ENCODE results near the gene MS4A10.

DNA sequence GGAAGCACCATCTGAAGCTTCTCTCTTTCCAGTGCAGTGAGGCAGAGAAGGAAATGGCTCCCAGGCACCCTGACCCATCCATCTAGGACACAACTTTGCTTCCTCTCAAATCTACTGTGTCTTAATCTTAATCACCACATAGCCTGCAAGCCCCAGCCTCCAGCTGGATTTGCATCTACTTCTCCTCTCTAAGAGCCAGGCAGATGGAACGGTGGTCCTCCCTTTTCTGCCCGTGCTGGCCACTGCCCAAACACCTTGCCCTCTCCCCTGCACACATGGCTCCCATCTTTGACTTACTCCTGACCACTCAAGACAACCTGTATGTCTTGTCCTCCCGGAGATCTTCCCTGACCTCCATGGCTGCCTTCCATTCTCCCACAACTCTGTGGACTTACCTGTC, 7.4 kb downstream of the MS4A10 start:
- TF ChIP-seq, protein P1, sequence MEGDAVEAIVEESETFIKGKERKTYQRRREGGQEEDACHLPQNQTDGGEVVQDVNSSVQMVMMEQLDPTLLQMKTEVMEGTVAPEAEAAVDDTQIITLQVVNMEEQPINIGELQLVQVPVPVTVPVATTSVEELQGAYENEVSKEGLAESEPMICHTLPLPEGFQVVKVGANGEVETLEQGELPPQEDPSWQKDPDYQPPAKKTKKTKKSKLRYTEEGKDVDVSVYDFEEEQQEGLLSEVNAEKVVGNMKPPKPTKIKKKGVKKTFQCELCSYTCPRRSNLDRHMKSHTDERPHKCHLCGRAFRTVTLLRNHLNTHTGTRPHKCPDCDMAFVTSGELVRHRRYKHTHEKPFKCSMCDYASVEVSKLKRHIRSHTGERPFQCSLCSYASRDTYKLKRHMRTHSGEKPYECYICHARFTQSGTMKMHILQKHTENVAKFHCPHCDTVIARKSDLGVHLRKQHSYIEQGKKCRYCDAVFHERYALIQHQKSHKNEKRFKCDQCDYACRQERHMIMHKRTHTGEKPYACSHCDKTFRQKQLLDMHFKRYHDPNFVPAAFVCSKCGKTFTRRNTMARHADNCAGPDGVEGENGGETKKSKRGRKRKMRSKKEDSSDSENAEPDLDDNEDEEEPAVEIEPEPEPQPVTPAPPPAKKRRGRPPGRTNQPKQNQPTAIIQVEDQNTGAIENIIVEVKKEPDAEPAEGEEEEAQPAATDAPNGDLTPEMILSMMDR (IDR thresholded peaks at IDR 0.05 in 2 of 3, conservative IDR thresholded peaks at IDR 0.05 in 1 of 3; ENCODE audit: borderline replicate concordance in 1 of 3, insufficient read depth in 1 of 3, low read depth in 2 of 3, low read length in 2 of 3), result no peak
- TF ChIP-seq JUND (IDR thresholded peaks at IDR 0.05) (no peak), POLR2AphosphoS5 (IDR thresholded peaks at IDR 0.05; ENCODE audit: low read depth, low read length) (no peak)
- TF ChIP-seq, protein P2, sequence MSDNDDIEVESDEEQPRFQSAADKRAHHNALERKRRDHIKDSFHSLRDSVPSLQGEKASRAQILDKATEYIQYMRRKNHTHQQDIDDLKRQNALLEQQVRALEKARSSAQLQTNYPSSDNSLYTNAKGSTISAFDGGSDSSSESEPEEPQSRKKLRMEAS (IDR thresholded peaks at IDR 0.05), result no peak

All from HCT116 (cell line).